Measurements from ENCODE around the gene CBR3.

CBR3 gene

GRCh38 chr21:36120304-36120888 is 14.5 kb upstream of the CBR3 start:
- H3K9me3 ChIP-seq (ENCODE audit: insufficient read depth, low read length): no peaks in the 10 kb centered on the region
- H3K9me2 ChIP-seq (replicated peaks; ENCODE audit: insufficient read depth, low read length): no peaks in the 10 kb centered on the region
- no peak overlapping the region for H3K4me2 ChIP-seq (ENCODE audit: low read depth, low read length, poor library complexity, severe bottlenecking)
- H3K36me3 ChIP-seq (ENCODE audit: low read length): no peaks in the 10 kb centered on the region
- no peak for TF ChIP-seq CTCF (IDR thresholded peaks at IDR 0.05; ENCODE audit: insufficient read depth, low read length, poor library complexity, severe bottlenecking)
- no peak for TF ChIP-seq EZH2phosphoT487 (conservative IDR thresholded peaks at IDR 0.05; ENCODE audit: low read length)
- no peaks in the 10 kb centered on the region for H3F3A ChIP-seq (ENCODE audit: insufficient read depth)
- H4K20me1 ChIP-seq (ENCODE audit: low read depth, low read length): no peaks in the 10 kb centered on the region
- no peaks in the 10 kb centered on the region for H3K79me2 ChIP-seq (ENCODE audit: insufficient read depth, low read length)
- no peaks in the 10 kb centered on the region for H3K27me3 ChIP-seq (ENCODE audit: low read length)
- H2AFZ ChIP-seq (ENCODE audit: low read depth, low read length, severe bottlenecking): no peak overlapping the region
- no peak overlapping the region for H3K9ac ChIP-seq (ENCODE audit: low read length)
- H3K27ac ChIP-seq (ENCODE audit: low read depth, low read length): no peak overlapping the region
- no peak overlapping the region for H3K4me3 ChIP-seq (ENCODE audit: insufficient read depth, low read length, poor library complexity, severe bottlenecking)

- TF ChIP-seq CTCF (IDR thresholded peaks at IDR 0.05; ENCODE audit: insufficient read depth, low read length, poor library complexity, severe bottlenecking) (peak; percentile 24), EZH2phosphoT487 (conservative IDR thresholded peaks at IDR 0.05; ENCODE audit: low read length) (no peak)
- Histone ChIP-seq H3K4me3 (ENCODE audit: insufficient read depth, low read length, poor library complexity, severe bottlenecking) (no peak overlapping the region), H3K9me2 (replicated peaks; ENCODE audit: insufficient read depth, low read length) (no peaks in the 10 kb centered on the region), H3K4me2 (ENCODE audit: low read depth, low read length, poor library complexity, severe bottlenecking) (no peak overlapping the region), H3K79me2 (ENCODE audit: insufficient read depth, low read length) (no peaks in the 10 kb centered on the region), H3F3A (ENCODE audit: insufficient read depth) (no peaks in the 10 kb centered on the region), H3K36me3 (ENCODE audit: low read length) (no peaks in the 10 kb centered on the region), H3K27ac (ENCODE audit: low read depth, low read length) (no peak overlapping the region), H2AFZ (ENCODE audit: low read depth, low read length, severe bottlenecking) (no peak overlapping the region), H4K20me1 (ENCODE audit: low read depth, low read length) (no peaks in the 10 kb centered on the region), H3K9ac (ENCODE audit: low read length) (no peak overlapping the region), H3K27me3 (ENCODE audit: low read length) (no peaks in the 10 kb centered on the region), H3K9me3 (ENCODE audit: insufficient read depth, low read length) (no peaks in the 10 kb centered on the region)
Observed at GRCh38 chr21:36122977-36123376, 11.9 kb upstream of the CBR3 start.

DNA sequence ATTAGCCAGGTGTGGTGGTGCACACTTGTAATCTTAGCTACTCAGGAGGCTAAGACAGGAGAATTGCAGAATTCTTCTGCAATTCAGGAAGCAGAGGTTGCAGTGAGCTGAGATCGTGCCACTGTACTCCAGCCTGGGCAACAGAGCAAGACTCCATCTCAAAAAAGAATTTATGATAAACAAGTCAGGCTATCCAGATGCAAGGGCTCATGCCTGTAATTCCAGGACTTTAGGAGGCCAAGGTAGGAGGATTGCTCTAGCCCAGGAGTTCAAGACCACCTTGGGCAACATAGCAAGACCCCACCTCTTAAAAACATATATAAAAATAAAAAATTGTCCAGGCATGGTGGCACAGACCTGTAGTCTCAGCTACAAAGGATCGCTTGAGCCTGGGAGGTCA is 10.5 kb upstream of the CBR3 start:
- H3K9me3 ChIP-seq (ENCODE audit: insufficient read depth, low read length): no peaks in the 10 kb centered on the region
- H3K79me2 ChIP-seq (ENCODE audit: insufficient read depth, low read length): no peaks in the 10 kb centered on the region
- H3K27ac ChIP-seq (ENCODE audit: low read depth, low read length): no peak overlapping the region
- H3K36me3 ChIP-seq (ENCODE audit: low read length): no peaks in the 10 kb centered on the region
- no peak overlapping the region for H3K4me3 ChIP-seq (ENCODE audit: insufficient read depth, low read length, poor library complexity, severe bottlenecking)
- no peak overlapping the region for H3K9ac ChIP-seq (ENCODE audit: low read length)
- H2AFZ ChIP-seq (ENCODE audit: low read depth, low read length, severe bottlenecking): no peak overlapping the region
- H3F3A ChIP-seq (ENCODE audit: insufficient read depth): no peaks in the 10 kb centered on the region
- no peaks in the 10 kb centered on the region for H3K27me3 ChIP-seq (ENCODE audit: low read length)
- H4K20me1 ChIP-seq (ENCODE audit: low read depth, low read length): no peaks in the 10 kb centered on the region
- no peaks in the 10 kb centered on the region for H3K9me2 ChIP-seq (replicated peaks; ENCODE audit: insufficient read depth, low read length)
- H3K4me2 ChIP-seq (ENCODE audit: low read depth, low read length, poor library complexity, severe bottlenecking): no peak overlapping the region
- no peak for TF ChIP-seq CTCF (IDR thresholded peaks at IDR 0.05; ENCODE audit: insufficient read depth, low read length, poor library complexity, severe bottlenecking)
- TF ChIP-seq EZH2phosphoT487 (conservative IDR thresholded peaks at IDR 0.05; ENCODE audit: low read length): no peak
